HepG2 (cell line): ENCODE results near the gene DHTKD1. TPM values are rescaled to one million over a fixed set of nuclear protein-coding genes. Genes with fewer than 3 reads are reported as not detected.

ENCODE experiments used
- HDAC1 ChIP-seq: sonication (generic); formaldehyde crosslinking; IDR thresholded peaks from 2 replicates; pipeline ENCODE4 v1.5.1; 2020; ENCODE audit warnings: mild to moderate bottlenecking, missing genetic modification reagents
- HNF4A ChIP-seq: sonication (generic); formaldehyde crosslinking; IDR thresholded peaks from 2 replicates; pipeline ENCODE4 v1.4.0; 2020; ENCODE audit warnings: missing genetic modification reagents
- HNRNPLL ChIP-seq: fragments of 200-400 bp; formaldehyde crosslinking; IDR thresholded peaks from 2 replicates; pipeline ENCODE4 v1.6.1; 2017; ENCODE audit warnings: mild to moderate bottlenecking, low read depth, low read length; ENCODE audit not compliant: poor library complexity, severe bottlenecking
- KDM1A ChIP-seq: IDR thresholded peaks from 2 replicates; pipeline ENCODE4 v1.6.1; 2016; ENCODE audit warnings: missing compliant biosample characterization
- MEIS1 ChIP-seq: sonication (generic); formaldehyde crosslinking; IDR thresholded peaks from 2 replicates; pipeline ENCODE4 v1.9.0; 2021; ENCODE audit warnings: mild to moderate bottlenecking, missing genetic modification reagents, moderate library complexity, borderline replicate concordance
- NCOR1 ChIP-seq: fragments of 200-600 bp; sonication (generic); IDR thresholded peaks from 2 replicates; pipeline ENCODE4 v1.7.0; 2017; ENCODE audit warnings: antibody characterized with exemption, low read length, borderline replicate concordance
- RARA ChIP-seq: IDR thresholded peaks from 2 replicates; pipeline ENCODE4 v1.6.1; 2016; ENCODE audit warnings: missing genetic modification reagents, missing compliant biosample characterization
- RBM39 ChIP-seq: fragments of 200-400 bp; formaldehyde crosslinking; IDR thresholded peaks from one replicate; pipeline ENCODE4 v1.6.1; 2018; ENCODE audit warnings: antibody characterized with exemption, mild to moderate bottlenecking, low read depth, low read length; ENCODE audit not compliant: poor library complexity, severe bottlenecking
- SIN3B ChIP-seq: fragments of 150-350 bp; IDR thresholded peaks from 2 replicates; pipeline ENCODE4 v1.6.1; 2014; ENCODE audit warnings: low read length
- SNAI1 ChIP-seq: sonication (generic); formaldehyde crosslinking; IDR thresholded peaks from 2 replicates; pipeline ENCODE4 v1.5.0; 2020; ENCODE audit warnings: mild to moderate bottlenecking, missing genetic modification reagents, borderline replicate concordance
- SRY ChIP-seq: sonication (generic); formaldehyde crosslinking; IDR thresholded peaks from 2 replicates; pipeline ENCODE4 v1.8.0; 2022; ENCODE audit warnings: mild to moderate bottlenecking, missing genetic modification reagents
- TAF1 ChIP-seq: sonication (generic); formaldehyde crosslinking; IDR thresholded peaks from 2 replicates; pipeline ENCODE4 v1.4.0; 2020; ENCODE audit warnings: missing genetic modification reagents
- ZFP36 ChIP-seq: fragments of 150-350 bp; IDR thresholded peaks from 2 replicates; pipeline ENCODE4 v1.6.1; 2018; ENCODE audit warnings: borderline replicate concordance, low read length, low read depth; ENCODE audit not compliant: partially characterized antibody
- ZFY ChIP-seq: sonication (generic); formaldehyde crosslinking; IDR thresholded peaks from 2 replicates; pipeline ENCODE4 v1.4.0; 2020; ENCODE audit warnings: missing genetic modification reagents
- ZNF101 ChIP-seq: sonication (generic); formaldehyde crosslinking; IDR thresholded peaks from 2 replicates; pipeline ENCODE4 v1.4.0; 2020; ENCODE audit warnings: mild to moderate bottlenecking, low read depth, missing genetic modification reagents, borderline replicate concordance
- ZNF256 ChIP-seq: sonication (generic); formaldehyde crosslinking; conservative IDR thresholded peaks from 2 replicates; pipeline ENCODE4 v1.4.0; 2020; ENCODE audit warnings: missing genetic modification reagents
- ZNF30 ChIP-seq: sonication (generic); formaldehyde crosslinking; IDR thresholded peaks from 2 replicates; pipeline ENCODE4 v1.5.0; 2020; ENCODE audit warnings: mild to moderate bottlenecking, missing genetic modification reagents
- ZNF563 ChIP-seq: sonication (generic); formaldehyde crosslinking; IDR thresholded peaks from 2 replicates; pipeline ENCODE4 v1.8.0; 2022; ENCODE audit warnings: mild to moderate bottlenecking, moderate library complexity, missing genetic modification reagents
- ZNF589 ChIP-seq: sonication (generic); formaldehyde crosslinking; conservative IDR thresholded peaks from 2 replicates; pipeline ENCODE4 v1.8.0; 2022; ENCODE audit warnings: mild to moderate bottlenecking, moderate library complexity, missing genetic modification reagents
- ZNF781 ChIP-seq: sonication (generic); formaldehyde crosslinking; IDR thresholded peaks from 2 replicates; pipeline ENCODE4 v1.5.1; 2020; ENCODE audit warnings: borderline replicate concordance, mild to moderate bottlenecking, missing genetic modification reagents; ENCODE audit errors: not compliant biosample characterization
- ZNF792 ChIP-seq: IDR thresholded peaks from 2 replicates; pipeline ENCODE4 v1.6.1; 2016
- ZSCAN12 ChIP-seq: sonication (generic); formaldehyde crosslinking; IDR thresholded peaks from 2 replicates; pipeline ENCODE4 v1.9.0; 2021; ENCODE audit warnings: mild to moderate bottlenecking, missing genetic modification reagents
- polyA plus RNA-seq, 8 experiments: library from polyadenylated mRNA; depleted of rRNA in 3 of 8; stranded (reverse) in 7 of 8; unstranded in 1 of 8; fragments of >200 nt; fragmentation: Illumina TruSeq in 4 of 8; extraction: Trizol in 4 of 8; gene quantifications; 2 replicates each; pipeline versions ENCODE4 v1.2.1 to v1.2.3, GENCODE V29; 2011 to 2016; ENCODE audit warnings: low read depth in 4 of 8, missing spikeins in 1 of 8, mixed read lengths in 1 of 8; ENCODE audit not compliant: insufficient read depth in 1 of 8
- total RNA-seq, 5 experiments: library from RNA; depleted of rRNA; stranded (reverse); fragments of >200 nt; fragmentation: Illumina TruSeq; extraction: Trizol; gene quantifications; 2 replicates each; pipeline ENCODE4 v1.2.3, GENCODE V29; 2016; ENCODE audit warnings: low read depth in 1 of 5
- TF ChIP-seq, protein P1 (sequence below): sonication (generic); formaldehyde crosslinking; IDR thresholded peaks from 2 replicates; pipeline ENCODE4 v1.4.0; 2020; ENCODE audit warnings: missing genetic modification reagents, mild to moderate bottlenecking, borderline replicate concordance
- TF ChIP-seq, protein P2 (sequence below): sonication (generic); formaldehyde crosslinking; IDR thresholded peaks from 2 replicates; pipeline ENCODE4 v1.4.0; 2020; ENCODE audit warnings: missing genetic modification reagents
- TF ChIP-seq, protein P3 (sequence below): sonication (generic); formaldehyde crosslinking; IDR thresholded peaks from 2 replicates; pipeline ENCODE4 v1.9.0; 2022; ENCODE audit warnings: low read depth, missing genetic modification reagents

DHTKD1 gene
- total and polyA plus RNA-seq, 2 of the 13 experiments (the other 11 are each of a cell fraction or from before 2014, with no cell fraction given), result 9.6 to 14.1 TPM

DNA sequence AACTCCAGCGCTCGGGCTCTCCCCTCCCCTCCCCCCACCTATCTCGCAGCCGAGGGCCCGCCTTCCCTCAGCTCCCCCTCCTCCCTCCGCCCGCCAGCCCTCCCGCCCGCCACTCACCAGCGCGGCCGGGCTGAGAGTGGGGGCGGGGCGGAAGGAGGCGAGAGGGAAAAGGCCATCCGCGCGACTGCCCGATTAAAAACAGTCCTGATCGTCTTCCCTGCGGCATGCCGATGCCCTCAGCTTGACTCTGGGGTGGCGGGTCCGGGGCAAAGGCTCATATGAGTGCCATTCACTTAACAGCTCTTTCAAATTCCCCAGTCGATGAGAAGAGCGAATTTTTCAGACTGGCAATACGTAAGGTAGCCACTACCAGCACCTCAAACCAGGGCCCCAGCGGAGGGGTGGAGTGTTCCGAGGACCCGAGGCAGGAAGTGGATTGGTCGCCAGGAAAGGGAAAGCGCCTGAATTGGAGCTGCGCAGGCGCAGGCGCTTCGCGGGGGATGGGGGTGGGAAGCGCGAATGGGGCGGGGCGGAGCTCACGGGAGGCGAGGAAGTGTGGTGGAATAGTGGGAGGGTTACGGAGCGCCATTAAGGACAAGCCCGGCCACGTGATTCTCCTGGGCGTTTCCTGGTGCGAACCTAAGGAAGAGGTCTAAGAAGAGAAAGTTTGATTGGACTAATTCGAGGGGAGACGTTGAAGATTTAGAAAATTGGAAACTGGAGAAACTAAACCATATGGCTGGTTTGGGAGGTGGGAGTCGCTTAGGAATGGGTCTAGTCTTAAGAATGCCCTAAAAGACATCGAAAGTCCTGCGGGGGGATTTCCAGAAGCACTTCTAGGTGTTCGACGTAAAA lies 25.7 kb upstream of the DHTKD1 start, which contains the start of gene UPF2 (continued):
- TF ChIP-seq ZNF781 (CRISPR knock-in tag) (no peak), RBM39 (peak; percentile 23), ZSCAN12 (CRISPR knock-in tag) (no peak), ZNF792 (CRISPR knock-in tag) (no peak), NCOR1 (peak; percentile 61; the same call in 1 of the 2 replicates), RARA (CRISPR knock-in tag) (no peak; the same call in 1 of the 2 replicates), SNAI1 (CRISPR knock-in tag) (0 out of 2 replicates have a peak, but pooled peaks have one; percentile 14), SRY (no peak), MEIS1 (CRISPR knock-in tag) (no peak), HDAC1 (CRISPR knock-in tag) (no peak), ZNF589 (CRISPR knock-in tag) (no peak), HNRNPLL (no peak), ZFY (0 out of 2 replicates have a peak, but pooled peaks have one; percentile 4), TAF1 (0 out of 2 replicates have a peak, but pooled peaks have one; percentile 15), ZNF101 (CRISPR knock-in tag) (no peak), SIN3B (no peak), KDM1A (CRISPR knock-in tag) (no peak), ZNF30 (CRISPR knock-in tag) (no peak), HNF4A (CRISPR knock-in tag) (no peak), ZNF256 (no peak), ZFP36 (no peak), ZNF563 (peak; percentile 34; the same call in 1 of the 2 replicates)
- TF ChIP-seq, protein P1, sequence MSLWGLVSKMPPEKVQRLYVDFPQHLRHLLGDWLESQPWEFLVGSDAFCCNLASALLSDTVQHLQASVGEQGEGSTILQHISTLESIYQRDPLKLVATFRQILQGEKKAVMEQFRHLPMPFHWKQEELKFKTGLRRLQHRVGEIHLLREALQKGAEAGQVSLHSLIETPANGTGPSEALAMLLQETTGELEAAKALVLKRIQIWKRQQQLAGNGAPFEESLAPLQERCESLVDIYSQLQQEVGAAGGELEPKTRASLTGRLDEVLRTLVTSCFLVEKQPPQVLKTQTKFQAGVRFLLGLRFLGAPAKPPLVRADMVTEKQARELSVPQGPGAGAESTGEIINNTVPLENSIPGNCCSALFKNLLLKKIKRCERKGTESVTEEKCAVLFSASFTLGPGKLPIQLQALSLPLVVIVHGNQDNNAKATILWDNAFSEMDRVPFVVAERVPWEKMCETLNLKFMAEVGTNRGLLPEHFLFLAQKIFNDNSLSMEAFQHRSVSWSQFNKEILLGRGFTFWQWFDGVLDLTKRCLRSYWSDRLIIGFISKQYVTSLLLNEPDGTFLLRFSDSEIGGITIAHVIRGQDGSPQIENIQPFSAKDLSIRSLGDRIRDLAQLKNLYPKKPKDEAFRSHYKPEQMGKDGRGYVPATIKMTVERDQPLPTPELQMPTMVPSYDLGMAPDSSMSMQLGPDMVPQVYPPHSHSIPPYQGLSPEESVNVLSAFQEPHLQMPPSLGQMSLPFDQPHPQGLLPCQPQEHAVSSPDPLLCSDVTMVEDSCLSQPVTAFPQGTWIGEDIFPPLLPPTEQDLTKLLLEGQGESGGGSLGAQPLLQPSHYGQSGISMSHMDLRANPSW, result no peak
- TF ChIP-seq, protein P2, sequence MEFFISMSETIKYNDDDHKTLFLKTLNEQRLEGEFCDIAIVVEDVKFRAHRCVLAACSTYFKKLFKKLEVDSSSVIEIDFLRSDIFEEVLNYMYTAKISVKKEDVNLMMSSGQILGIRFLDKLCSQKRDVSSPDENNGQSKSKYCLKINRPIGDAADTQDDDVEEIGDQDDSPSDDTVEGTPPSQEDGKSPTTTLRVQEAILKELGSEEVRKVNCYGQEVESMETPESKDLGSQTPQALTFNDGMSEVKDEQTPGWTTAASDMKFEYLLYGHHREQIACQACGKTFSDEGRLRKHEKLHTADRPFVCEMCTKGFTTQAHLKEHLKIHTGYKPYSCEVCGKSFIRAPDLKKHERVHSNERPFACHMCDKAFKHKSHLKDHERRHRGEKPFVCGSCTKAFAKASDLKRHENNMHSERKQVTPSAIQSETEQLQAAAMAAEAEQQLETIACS (CRISPR knock-in tag), result no peak
- TF ChIP-seq, protein P3, sequence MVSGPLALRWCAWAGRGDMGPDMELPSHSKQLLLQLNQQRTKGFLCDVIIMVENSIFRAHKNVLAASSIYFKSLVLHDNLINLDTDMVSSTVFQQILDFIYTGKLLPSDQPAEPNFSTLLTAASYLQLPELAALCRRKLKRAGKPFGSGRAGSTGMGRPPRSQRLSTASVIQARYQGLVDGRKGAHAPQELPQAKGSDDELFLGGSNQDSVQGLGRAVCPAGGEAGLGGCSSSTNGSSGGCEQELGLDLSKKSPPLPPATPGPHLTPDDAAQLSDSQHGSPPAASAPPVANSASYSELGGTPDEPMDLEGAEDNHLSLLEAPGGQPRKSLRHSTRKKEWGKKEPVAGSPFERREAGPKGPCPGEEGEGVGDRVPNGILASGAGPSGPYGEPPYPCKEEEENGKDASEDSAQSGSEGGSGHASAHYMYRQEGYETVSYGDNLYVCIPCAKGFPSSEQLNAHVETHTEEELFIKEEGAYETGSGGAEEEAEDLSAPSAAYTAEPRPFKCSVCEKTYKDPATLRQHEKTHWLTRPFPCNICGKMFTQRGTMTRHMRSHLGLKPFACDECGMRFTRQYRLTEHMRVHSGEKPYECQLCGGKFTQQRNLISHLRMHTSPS, result no peak
